Superior temporal gyrus (tissue), 1 donor: ENCODE results near the gene STMP1.

Source experiments
- DNase-seq: peaks from one replicate; pipeline ENCODE4 v3.0.0-alpha.2; 2016; ENCODE audit errors: extremely low spot score

The STMP1 gene

DNA sequence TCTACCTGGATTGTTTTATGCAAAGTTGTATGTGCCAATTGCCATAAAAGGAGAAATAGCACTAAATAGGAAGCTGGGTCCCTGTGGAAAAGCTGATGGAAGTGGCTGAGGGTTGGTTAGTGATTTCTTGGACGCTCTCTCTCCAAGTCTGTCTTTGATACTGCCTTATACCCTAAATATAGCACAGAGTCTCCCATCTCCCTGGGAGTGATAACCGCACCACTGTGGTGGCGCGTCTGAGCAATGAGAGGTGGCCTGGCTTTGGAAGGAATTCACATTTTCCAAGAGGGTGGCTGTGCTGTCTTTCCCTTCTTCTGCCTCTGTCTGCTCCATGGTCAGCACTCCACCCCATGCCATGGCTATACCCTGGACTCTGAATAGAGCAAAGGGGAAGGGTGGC, 31.2 kb downstream of the STMP1 start:
- DNase-seq: no peak

DNA sequence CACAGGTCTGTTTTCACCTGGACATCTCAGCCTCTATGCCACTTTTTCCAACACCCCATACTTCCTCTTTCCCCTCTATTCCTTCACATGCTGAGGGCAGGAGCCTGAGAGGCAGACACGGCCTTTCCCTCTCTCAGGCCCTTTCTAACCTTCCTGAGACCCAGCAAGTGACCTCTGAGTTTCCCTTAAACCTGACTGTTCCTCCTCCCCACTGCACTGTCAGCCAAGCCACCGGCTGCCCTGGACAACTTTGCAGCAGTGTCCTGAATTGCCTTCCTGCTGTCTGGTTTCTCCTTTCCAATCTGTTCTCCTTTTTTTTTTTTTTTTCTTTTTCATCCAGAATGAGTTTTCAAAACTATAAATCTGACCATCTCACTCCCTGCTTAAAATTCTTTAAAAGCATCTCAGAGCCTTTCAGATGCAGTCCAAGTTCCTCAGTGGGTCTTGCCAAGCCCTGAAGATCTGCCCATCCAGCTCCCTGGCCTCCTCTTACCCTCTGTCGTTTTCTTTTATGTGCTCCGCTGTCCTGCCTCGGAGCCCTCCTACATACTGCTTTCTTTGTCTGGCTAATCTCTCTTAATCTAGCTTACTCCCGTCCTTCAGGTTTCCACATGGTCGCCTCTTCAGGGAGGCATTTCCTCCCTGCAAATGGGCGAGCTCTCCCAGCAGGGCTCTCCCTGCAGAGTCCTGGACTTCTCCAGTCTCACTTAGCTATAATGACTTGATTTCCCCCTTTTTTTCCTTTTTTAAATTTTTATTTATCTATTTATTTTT, 35.1 kb downstream of the STMP1 start:
- DNase-seq: no peak

DNA sequence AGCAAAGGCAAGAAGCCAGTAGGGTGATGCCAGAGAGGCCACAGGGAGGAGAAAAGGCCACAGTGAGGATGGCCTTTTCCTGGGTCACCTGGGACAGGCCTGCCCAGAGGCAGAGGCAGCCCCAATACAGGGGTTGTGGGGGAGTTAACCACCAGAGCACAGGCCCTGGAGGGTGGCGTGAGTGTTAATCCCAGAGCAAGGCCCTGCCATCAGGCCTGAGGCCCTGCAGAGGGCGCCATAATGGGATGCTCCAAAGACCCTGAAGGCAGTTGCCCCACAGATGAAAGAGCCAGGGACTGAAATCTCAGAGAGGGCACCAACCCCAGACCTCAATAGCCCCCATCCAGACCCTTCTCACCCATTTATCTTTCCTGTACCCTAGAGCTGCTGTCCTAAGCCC, 41.8 kb downstream of the STMP1 start:
- DNase-seq: no peak

DNA sequence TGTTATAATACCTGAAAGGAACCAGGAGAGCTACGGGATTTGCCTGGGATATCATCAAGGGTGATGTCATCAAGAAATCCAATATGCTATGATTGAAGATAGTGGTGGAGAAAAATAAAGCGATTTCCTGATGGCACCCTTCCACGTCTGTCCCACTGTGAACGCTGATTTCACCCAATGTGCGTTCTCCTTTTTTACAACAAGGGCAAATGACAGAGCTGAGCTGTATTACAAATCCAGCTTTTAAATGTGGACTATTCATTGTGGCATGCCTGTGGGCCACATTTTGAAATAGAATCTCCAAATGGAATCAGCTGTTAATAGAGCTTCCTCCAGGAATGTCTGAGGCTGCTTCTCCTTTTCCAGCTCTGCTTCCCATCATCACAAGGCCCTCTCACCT, 42.4 kb downstream of the STMP1 start:
- no peak for DNase-seq

DNA sequence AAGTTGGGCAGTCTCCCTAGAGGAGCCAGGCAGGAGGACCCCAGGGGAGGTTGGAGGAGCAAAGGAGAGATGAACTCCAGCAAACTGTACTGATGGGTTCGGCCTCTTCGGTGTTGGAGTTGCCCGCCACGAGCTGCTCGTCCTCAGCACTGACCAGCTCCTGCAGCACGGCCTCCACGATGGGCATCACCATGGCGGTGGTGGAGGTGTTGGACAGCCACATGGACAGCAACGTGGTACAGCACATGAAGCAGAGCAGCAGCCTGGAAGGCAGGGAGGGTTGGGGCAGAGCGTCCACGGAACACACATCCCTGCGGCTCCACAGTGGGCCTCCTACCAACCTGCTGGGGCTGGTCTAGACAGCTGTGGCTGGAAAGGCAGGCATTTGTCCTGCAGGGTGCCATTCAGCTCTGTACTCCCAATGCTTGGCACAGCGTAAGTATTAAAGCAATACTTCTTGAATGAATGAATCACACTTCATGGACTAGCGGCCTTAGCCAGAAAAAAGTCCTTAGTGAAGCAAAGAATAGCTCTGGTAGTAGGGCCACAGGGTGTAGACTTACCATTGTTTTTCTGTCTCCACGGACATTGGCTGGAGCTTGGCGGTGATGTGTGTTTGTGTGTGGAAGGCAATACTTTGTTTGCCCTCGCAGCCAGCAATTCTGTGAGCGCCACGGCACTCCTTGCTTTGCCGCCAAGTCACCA, 43.9 kb downstream of the STMP1 start:
- no peak for DNase-seq

DNA sequence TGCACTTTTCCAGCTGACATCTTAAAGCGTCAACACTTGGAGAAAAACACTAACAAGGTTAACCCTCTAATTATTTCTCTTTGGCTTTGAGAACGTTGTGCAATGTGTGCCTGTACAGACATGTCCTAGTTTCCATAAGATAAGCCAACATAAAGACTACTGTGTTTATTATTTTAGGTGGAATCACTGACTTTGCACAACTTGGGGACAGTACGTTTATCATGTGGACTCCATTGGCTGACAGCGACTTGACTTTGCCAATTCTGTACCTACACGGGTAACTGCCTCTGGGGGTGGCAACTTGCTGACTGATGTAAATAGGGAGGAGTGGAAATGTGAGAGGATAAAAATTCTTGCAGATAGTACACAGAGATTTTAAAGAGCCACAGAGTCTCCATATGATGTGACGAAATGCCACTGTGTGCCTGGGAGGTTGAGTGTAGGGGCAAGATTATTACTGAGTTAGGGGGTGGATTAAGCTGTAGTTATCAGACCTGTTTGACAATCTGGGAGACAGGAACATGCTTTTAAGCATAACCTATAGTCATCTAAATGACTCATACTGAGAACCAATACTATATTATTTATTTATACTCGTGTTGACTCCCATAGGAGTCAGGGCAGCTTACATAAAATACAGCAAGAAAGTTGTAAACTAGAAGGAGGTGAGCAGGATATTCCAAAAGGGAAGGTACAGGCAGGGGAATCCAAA, 44.7 kb downstream of the STMP1 start:
- DNase-seq: no peak

DNA sequence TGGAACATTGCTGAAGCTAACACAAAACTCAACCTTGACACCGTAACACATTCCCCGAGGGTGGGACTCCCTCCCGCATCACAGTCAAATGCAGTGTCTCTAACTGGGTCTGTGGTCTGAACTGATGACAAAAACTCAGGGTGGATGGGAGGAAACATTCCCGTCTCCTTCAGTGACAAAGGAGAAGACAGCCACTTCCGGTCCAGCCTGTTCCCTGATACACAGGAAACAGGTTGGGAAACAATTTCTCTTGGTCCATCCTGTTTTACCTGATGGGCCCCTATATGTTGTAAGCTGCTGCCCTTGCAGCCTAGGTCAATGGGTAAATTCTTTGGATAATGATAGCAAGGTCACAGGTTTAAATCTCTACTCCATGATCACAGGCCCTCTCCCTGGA, 45.3 kb downstream of the STMP1 start:
- DNase-seq: no peak

DNA sequence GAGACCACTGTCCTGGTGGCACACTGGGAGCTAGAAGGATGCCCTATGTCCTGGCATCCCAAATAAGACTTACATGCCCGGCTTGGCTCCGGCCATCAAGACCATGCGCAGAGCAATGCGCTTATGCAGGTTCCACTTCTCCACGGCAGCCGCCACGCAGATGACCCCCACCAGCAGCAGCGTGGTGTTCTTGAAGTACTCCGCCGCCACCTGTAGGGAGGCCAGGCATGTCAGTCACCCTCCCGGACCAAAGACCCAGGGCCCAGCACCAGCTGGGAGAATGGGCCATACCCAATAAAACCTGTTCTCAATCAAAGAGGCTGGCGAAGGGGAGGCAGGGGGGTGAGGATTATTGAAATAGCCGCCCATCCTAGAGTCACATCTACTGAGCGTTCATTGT, 45.7 kb downstream of the STMP1 start:
- no peak for DNase-seq

DNA sequence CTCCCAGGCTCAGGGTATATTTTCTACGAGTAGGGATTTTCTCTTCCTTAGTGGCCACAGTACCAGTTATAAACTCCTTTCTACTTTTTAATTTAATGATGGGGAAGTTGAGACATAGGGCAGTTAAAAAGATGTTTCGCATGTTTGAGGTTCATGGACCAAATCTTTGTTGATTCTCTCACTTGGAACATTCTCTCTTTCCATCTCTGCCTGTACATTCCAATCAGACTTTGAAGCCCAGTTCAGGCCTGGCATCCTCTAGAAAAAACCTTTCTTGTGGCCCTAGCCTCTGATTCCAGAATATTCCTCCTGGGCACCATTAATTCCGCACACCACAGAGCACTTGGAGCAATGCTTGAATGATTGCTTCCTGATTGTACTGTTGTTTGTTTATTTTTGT, 47.2 kb downstream of the STMP1 start:
- DNase-seq: no peak

DNA sequence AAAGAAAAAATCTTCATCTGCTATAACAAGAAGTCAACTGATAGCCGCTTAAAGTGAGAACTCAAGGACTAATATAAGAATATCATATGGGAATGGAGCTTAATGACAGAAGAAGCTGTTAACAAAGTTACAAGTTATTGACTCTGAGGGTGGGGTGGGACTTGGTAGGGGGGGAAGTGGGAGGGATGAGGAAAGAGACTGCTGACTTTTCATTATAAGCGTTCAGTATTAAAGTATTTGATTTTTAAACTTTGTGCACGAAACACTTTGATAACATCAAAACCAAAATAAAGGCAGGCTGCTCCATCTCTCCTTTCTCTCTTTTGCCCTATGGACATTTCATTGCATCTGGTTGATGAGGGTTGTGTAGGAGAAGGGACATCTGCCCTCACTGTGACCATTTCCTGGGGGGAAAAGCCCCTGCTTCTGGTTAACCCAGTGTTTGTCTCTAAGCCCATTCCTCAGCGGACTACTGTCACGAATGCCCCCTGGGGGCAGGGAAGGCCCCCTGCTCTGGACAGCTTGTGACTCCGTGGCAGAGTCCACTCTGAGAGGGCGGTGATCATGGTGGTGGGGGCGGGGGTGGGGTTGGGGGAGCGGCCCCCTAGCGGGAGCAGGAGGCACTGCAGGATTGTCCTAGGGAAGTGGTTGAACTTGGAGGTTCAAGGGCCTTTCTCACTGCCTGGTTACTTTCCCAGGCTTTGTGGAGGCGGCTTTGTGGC, 48.3 kb downstream of the STMP1 start:
- DNase-seq: no peak

DNA sequence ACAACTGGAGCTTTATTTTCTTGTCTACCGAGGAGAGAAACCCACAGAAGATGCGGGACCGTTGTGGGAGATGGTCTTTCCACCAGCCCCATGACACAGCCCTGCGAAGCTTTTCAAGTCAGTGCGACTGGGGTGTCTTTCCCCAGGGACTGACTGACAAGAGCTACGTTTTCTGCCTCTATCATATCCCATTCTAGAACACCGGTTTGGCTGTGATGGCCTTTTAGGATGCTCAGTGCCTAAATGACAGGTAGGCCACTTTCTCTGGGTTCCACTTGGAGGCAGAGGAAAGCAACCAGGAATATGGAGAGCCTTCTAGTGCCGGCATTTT, 48.8 kb downstream of the STMP1 start:
- DNase-seq: no peak

DNA sequence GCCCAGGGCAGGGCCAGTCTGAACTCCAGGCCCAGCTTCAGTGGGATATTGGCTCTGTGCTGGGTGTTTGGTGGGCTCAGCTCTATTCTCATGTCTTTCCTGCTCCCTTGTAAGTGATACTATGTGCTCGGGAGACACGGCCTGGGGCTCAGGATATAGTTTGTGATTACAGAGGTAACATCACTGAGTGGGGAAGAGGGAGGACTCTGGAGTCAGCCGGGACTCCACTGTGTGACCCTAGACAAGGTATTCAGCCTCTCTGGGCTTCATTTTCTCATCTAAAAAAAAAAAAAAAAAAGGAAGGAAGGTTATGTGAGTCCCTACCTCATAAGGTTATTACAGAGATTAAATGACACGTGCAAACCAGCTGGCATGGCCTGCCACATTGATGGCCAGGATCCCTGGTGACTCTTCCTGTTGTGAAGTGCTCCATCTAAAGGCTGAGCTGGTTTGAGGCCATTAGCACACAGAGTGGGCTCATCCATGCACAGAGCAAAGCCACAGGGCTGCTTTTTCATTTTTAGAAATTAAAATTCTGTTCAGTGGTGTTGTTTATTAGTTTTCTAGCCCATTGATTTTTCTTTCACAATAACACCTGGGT, 50.0 kb downstream of the STMP1 start:
- no peak for DNase-seq

DNA sequence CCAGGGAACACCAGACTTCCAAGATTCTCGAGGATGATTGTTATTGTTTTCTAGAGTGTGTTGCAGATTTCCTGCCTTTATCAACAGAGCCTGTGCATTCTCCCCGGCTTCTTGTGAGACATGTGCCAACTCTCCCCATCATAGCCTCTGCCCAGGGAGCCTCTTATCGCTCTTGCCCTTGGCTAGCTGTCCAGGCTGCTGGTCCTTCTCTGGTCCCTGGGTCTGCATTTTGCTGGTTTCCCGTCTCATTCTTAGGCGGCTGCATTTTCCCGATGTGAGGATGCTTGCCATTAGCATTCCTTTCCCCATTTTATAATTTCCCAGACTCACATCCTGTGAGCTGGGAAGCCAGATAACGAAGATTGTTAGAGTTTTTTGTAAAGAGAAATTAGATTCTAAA, 50.5 kb downstream of the STMP1 start:
- no peak for DNase-seq

DNA sequence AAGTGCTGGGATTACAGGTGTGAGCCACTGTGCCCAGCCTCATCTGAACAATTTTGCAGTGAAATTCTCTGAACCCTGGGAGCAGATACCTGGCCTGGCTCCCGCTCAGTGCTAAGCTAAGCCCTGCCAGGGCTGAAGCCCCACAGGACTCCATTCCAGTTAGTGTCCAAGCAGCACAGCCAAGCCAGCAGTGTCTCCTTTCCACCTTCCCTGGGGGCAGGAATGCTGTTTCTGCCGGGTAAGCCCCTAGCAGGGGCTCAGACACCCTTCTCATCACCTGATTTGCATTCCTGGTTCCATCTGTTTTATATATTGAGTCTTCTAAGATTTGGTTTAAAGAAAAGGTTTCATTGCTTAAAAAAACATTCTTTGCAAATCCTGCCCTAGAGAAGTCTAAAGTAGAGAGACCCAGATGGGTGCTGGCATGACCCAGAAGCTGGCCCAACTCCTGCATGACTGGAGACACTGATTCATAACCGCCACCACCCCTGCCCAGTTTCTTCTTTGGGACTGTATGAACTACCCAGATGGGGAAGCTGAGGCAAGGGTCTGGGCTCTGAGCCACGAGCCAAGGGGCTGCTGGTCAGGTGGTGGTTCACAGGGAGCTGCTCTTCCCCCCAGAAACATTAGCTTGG, 51.6 kb downstream of the STMP1 start:
- DNase-seq: no peak

DNA sequence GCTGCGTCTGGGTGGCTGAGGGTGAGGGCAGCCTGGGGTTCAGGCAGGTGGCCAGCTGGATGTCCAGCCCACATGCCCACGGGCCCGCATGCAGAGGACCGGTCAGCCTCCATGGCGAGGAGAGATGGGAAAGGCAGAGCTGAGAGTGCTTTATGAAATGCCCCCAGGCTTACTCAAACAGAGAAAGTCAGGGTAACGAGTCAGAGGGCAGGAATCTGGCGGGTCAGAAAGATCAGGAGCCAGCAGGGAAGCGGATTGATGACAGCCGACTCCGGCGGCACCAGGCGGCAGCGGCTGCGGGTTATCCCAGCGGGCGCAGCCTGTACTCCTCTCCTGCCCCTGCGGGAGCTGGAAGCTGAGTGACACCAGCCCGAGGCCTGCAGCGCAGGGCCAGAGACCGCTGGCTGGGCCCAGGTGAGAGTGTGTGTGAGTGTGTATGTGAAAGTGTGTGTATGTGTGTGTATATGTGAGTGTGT, 52.3 kb downstream of the STMP1 start:
- no peak for DNase-seq

DNA sequence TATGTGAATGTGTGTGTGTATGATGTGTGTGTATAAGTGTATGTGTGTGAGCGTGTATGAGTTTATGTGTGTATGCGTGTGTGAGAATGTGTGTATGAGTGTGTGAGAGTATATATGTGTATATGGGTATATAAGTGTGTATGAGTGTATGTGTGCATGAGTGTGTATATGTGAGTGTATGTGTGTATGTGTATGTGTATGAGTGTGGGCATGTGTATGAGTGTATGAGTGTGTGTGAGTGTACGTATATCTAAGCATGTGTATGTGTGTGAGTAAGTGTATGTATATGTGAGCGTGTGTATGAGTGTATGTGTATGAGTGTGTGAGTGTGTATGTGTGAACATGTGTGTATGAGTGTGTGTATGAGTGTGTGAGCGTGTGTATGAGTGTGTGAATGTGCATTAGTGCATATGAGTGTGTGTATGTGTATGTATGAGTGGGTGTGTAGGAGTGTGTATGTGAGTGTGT, 52.8 kb downstream of the STMP1 start:
- no peak for DNase-seq

DNA sequence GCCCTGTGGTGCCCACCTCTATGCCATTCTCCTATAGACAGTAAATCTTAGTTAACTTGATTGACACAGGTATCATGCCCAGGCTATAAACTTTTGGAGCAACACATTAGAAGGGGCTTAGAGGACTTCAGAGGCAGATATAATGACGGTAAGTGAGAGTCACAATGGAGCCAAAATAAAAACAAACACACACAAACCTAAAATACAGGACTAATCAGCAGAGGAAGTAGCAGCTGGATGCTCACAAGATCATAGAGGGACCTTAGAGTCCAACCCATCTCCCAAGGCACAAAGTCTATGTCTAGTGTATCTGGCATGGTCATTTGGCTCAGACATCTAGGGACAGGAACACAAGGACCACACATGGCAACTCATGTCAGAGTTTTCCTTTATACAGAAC, 53.4 kb downstream of the STMP1 start:
- no peak for DNase-seq

DNA sequence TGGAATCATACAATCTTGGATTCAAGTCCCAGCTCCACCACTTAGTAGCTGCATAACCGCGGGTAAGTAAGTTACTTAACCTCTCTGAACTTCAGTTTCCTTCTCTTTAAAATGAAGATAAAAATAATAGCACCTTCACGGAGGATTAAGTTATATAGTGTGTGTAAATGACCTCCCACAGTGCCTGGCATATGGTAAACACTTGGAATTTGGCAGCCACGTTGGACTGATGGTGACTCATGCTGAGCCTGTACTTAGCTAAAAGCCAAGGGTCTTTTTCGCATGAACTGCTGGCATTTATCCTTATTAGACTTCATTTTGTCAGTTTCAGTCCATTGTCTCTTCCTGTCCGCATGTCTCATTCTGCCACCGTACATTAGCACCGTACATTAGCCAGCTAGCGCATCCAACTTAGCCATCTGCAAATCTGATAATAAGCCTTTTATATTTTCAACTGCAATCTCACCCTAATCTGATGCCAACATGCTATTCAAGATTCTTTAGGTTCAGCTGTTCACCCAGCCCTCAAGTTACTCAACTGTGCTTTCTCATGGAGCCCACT, 54.4 kb downstream of the STMP1 start:
- DNase-seq: no peak

DNA sequence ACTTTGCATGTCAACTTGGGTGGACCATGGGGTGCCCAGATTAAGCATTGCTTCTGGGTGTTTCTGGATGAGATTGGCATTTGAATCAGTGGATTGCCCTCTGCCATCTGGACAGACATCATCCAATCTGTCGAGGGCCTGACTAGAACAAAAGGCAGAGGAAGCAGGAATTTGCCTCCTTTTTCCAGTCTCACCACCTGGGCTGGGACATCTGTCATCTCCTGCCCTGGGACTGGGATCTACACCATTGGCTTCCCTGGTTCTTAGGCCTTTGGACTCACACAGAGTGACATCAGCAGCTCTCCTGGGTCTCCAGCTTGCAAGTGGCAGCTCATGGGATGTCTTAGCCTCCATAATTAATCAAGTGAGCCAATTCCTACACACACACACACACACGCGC, 55.4 kb downstream of the STMP1 start:
- no peak for DNase-seq

DNA sequence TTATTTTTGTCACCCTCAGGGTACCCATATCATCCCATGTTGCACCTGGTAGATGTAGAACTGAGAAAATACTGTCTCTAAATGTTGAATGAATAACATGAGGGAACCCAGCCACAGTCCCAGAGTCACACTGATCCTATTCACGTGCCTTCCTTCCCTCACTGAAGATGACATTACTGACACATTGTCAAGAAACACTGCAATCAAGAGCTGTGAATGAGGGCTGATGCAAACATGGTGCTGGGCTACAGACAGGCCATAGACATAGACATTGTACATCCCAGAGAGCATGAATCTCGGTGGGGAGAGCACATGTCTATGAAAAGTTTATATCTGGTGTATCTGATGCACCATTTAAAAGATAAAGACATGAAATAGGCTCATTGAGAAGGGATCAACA, 55.9 kb downstream of the STMP1 start:
- no peak for DNase-seq
